Fibroblast of lung (primary cell): ENCODE measurements around the gene MAPK8.

Experiments used
- CTCF ChIP-seq, 2 donors: IDR thresholded peaks in 1 of 2; conservative IDR thresholded peaks in 1 of 2; 1 replicate in 1 of 2; 2 replicates in 1 of 2; pipeline ENCODE4 v1.5.1; 2011 to 2012; ENCODE audit warnings: low read length in 2 of 2, control low read depth in 1 of 2, inconsistent platforms in 1 of 2, low read depth in 1 of 2, mild to moderate bottlenecking in 1 of 2
- EZH2 ChIP-seq: IDR thresholded peaks from 2 replicates; pipeline ENCODE4 v1.5.1; 2012; ENCODE audit warnings: low read length, control low read depth, mild to moderate bottlenecking; ENCODE audit errors: missing control alignments

- TF ChIP-seq CTCF (conservative IDR thresholded peaks at IDR 0.05 in 1 of 2, IDR thresholded peaks at IDR 0.05 in 1 of 2; ENCODE audit: low read depth in 1 of 2, low read length in 2 of 2) (no peak), EZH2 (no peak)
Measured at GRCh38 chr10:48414778-48415177, 108.3 kb downstream of the MAPK8 start.
